Fibroblast of lung (primary cell): Measurements from ENCODE around the gene KCTD2.

Experiments
- EZH2 ChIP-seq: IDR thresholded peaks from 2 replicates; pipeline ENCODE4 v1.5.1; 2012; ENCODE audit warnings: low read length, control low read depth, mild to moderate bottlenecking; ENCODE audit errors: missing control alignments
- TF ChIP-seq, protein P1 (sequence below), 2 donors: IDR thresholded peaks in 1 of 2; conservative IDR thresholded peaks in 1 of 2; 1 replicate in 1 of 2; 2 replicates in 1 of 2; pipeline ENCODE4 v1.5.1; 2011 to 2012; ENCODE audit warnings: low read length in 2 of 2, control low read depth in 1 of 2, inconsistent platforms in 1 of 2, low read depth in 1 of 2, mild to moderate bottlenecking in 1 of 2

DNA sequence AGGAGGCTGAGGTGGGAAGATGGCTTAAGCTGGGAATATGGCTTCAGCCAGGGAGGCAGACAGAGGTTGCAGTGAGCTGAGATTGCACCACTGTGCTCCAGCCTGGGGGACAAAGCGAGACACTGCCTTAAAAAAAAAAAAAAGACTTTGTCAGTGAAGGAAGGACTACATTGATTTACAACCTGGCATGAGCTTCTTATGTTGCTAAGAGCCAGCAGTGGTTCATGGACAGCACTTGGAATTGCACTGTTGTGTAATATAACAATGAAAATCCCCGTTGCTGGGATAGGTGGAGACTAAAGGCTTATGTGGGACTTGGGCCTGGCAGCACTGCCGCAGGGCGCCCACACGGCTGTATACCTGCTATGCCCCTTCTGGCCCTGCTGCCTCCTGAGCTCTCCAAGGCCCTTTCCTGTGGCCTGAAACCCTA, 26.6 kb downstream of the KCTD2 start:
- TF ChIP-seq, protein P1, sequence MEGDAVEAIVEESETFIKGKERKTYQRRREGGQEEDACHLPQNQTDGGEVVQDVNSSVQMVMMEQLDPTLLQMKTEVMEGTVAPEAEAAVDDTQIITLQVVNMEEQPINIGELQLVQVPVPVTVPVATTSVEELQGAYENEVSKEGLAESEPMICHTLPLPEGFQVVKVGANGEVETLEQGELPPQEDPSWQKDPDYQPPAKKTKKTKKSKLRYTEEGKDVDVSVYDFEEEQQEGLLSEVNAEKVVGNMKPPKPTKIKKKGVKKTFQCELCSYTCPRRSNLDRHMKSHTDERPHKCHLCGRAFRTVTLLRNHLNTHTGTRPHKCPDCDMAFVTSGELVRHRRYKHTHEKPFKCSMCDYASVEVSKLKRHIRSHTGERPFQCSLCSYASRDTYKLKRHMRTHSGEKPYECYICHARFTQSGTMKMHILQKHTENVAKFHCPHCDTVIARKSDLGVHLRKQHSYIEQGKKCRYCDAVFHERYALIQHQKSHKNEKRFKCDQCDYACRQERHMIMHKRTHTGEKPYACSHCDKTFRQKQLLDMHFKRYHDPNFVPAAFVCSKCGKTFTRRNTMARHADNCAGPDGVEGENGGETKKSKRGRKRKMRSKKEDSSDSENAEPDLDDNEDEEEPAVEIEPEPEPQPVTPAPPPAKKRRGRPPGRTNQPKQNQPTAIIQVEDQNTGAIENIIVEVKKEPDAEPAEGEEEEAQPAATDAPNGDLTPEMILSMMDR (conservative IDR thresholded peaks at IDR 0.05 in 1 of 2, IDR thresholded peaks at IDR 0.05 in 1 of 2; ENCODE audit: low read depth in 1 of 2, low read length in 2 of 2) = no peak
- no peak for TF ChIP-seq EZH2
